Measurements from ENCODE around the gene COL2A1. TPM values are rescaled to one million over a fixed set of nuclear protein-coding genes. Genes with fewer than 3 reads are reported as not detected.

Gene COL2A1
- total RNA-seq, 4 donors from 2014 or later: not detected

GRCh38 chr12:47992776-47993175, 11.5 kb downstream of the COL2A1 start:
- Histone ChIP-seq H3K4me3 (replicated peaks in 1 of 3) (no peak overlapping the region), H3K4me1 (no peaks in the 10 kb centered on the region), H3K27ac (no peak overlapping the region), H3K36me3 (no peaks in the 10 kb centered on the region), H3K27me3 (no peaks in the 10 kb centered on the region), H3K9me3 (no peaks in the 10 kb centered on the region)
- 91 to 95% methylated on average over 8 to 10 of the region's 10 CpGs for WGBS, 2 donors
- no peak for DNase-seq
- intact Hi-C loops (cut with DNase I): no loop called here
- TF ChIP-seq POLR2A (IDR thresholded peaks at IDR 0.05) (no peak), CTCF (IDR thresholded peaks at IDR 0.05) (no peak)

GRCh38 chr12:47991106-47992061, 12.9 kb downstream of the COL2A1 start:
- Histone ChIP-seq H3K27ac (no peak overlapping the region), H3K4me3 (replicated peaks in 1 of 3) (no peak overlapping the region), H3K4me1 (no peaks in the 10 kb centered on the region), H3K36me3 (no peaks in the 10 kb centered on the region), H3K27me3 (no peaks in the 10 kb centered on the region), H3K9me3 (no peaks in the 10 kb centered on the region)
- no peak for DNase-seq
- 70 to 77% methylated on average over 13 of the region's 13 CpGs for WGBS, 2 donors
- intact Hi-C loops (cut with DNase I): no loop called here
- TF ChIP-seq POLR2A (IDR thresholded peaks at IDR 0.05) (no peak), CTCF (IDR thresholded peaks at IDR 0.05) (no peak)

- DNase-seq: no peak
- intact Hi-C loops (cut with DNase I): no loop called here
- H3K36me3 ChIP-seq: no peaks in the 10 kb centered on the region
- H3K4me1 ChIP-seq: no peaks in the 10 kb centered on the region
- TF ChIP-seq CTCF (IDR thresholded peaks at IDR 0.05): no peak
- TF ChIP-seq POLR2A (IDR thresholded peaks at IDR 0.05): no peak
- no peak overlapping the region for H3K27ac ChIP-seq
- H3K27me3 ChIP-seq: no peaks in the 10 kb centered on the region
- 79 to 82% methylated on average over 6 of the region's 7 CpGs for WGBS, 2 donors
- H3K4me3 ChIP-seq (replicated peaks in 1 of 3): no peak overlapping the region
- no peaks in the 10 kb centered on the region for H3K9me3 ChIP-seq
Observed at GRCh38 chr12:47990351-47991105, 13.7 kb downstream of the COL2A1 start.

- no peak overlapping the region for H3K4me3 ChIP-seq (replicated peaks in 1 of 3)
- WGBS, 2 donors: 88% methylated on average over 11 to 12 of the region's 12 CpGs
- intact Hi-C loops (cut with DNase I): no loop called here
- H3K4me1 ChIP-seq: no peaks in the 10 kb centered on the region
- no peak overlapping the region for H3K27ac ChIP-seq
- DNase-seq: no peak
- H3K36me3 ChIP-seq: no peaks in the 10 kb centered on the region
- TF ChIP-seq POLR2A (IDR thresholded peaks at IDR 0.05): no peak
- TF ChIP-seq CTCF (IDR thresholded peaks at IDR 0.05): no peak
- H3K27me3 ChIP-seq: no peaks in the 10 kb centered on the region
- no peaks in the 10 kb centered on the region for H3K9me3 ChIP-seq
Observed at GRCh38 chr12:47989666-47990065, 14.6 kb downstream of the COL2A1 start.

- intact Hi-C loops (cut with DNase I): no loop called here
- H3K27me3 ChIP-seq: no peaks in the 10 kb centered on the region
- no peaks in the 10 kb centered on the region for H3K36me3 ChIP-seq
- no peak overlapping the region for H3K27ac ChIP-seq
- H3K4me1 ChIP-seq: no peaks in the 10 kb centered on the region
- WGBS, 2 donors: 89 to 94% methylated on average over 8 of the region's 8 CpGs
- TF ChIP-seq POLR2A (IDR thresholded peaks at IDR 0.05): no peak
- TF ChIP-seq CTCF (IDR thresholded peaks at IDR 0.05): no peak
- H3K9me3 ChIP-seq: no peaks in the 10 kb centered on the region
- DNase-seq: no peak
- no peak overlapping the region for H3K4me3 ChIP-seq (replicated peaks in 1 of 3)
Observed at GRCh38 chr12:47989023-47989417, 15.3 kb downstream of the COL2A1 start.
